ENCODE measurements around the gene AUTS2.

DNA sequence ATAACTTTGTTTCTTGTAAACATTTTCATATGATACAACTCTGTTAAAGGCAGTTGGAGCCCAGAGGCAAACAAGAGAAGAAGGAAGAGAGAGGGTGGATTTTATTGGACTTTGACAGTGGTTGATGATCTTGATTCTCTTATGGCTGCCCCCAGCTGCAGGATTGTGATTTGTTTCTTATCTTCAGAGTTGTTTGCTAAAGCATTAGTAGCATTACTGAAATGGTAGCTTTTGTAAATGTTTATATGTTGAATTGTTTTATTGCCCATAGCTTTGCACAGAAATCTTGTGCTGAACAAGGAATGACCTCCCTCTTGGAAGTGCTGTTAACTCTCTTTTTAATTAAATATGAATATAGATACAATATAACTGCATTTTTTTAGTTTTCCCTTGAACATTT, 309.4 kb downstream of the AUTS2 start:
- TF ChIP-seq, protein P1, sequence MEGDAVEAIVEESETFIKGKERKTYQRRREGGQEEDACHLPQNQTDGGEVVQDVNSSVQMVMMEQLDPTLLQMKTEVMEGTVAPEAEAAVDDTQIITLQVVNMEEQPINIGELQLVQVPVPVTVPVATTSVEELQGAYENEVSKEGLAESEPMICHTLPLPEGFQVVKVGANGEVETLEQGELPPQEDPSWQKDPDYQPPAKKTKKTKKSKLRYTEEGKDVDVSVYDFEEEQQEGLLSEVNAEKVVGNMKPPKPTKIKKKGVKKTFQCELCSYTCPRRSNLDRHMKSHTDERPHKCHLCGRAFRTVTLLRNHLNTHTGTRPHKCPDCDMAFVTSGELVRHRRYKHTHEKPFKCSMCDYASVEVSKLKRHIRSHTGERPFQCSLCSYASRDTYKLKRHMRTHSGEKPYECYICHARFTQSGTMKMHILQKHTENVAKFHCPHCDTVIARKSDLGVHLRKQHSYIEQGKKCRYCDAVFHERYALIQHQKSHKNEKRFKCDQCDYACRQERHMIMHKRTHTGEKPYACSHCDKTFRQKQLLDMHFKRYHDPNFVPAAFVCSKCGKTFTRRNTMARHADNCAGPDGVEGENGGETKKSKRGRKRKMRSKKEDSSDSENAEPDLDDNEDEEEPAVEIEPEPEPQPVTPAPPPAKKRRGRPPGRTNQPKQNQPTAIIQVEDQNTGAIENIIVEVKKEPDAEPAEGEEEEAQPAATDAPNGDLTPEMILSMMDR (conservative IDR thresholded peaks at IDR 0.05 in 1 of 2, IDR thresholded peaks at IDR 0.05 in 1 of 2; ENCODE audit: low read depth in 1 of 2, low read length in 2 of 2) = no peak
- TF ChIP-seq EZH2 (IDR thresholded peaks at IDR 0.05; ENCODE audit: low read length, missing control alignments) = no peak
